GF-D8 (cell line): Measurements from ENCODE around the gene SSC4D.
"Not testable (repeated sequence)": the region's sequence is repeated elsewhere in the genome, so short reads cannot be mapped to it uniquely, and the experiment has no call there.

ENCODE experiments used
- DNase-seq: peaks from one replicate; lab custom pipeline; 2025; lab: John Stamatoyannopoulos, UW

Gene SSC4D

GRCh38 chr7:76409537-76409936 is at the start of gene SSC4D:
TSS of gene SSC4D (minus strand) at chr7:76409697. CDS start at chr7:76404439, 5,258 bp downstream.
- no peak for DNase-seq

GRCh38 chr7:76458504-76458903 is 49.0 kb upstream of the SSC4D start:
- DNase-seq = not testable (repeated sequence)

- not testable (repeated sequence) for DNase-seq
These were observed 47.5 kb upstream of the SSC4D start for GRCh38 chr7:76457017-76457416.

GRCh38 chr7:76445577-76446008 is 36.1 kb upstream of the SSC4D start:
- DNase-seq = peak; percentile 62

- DNase-seq = not testable (repeated sequence)
These were observed 34.3 kb upstream of the SSC4D start for GRCh38 chr7:76443846-76444245.

- not testable (repeated sequence) for DNase-seq
These were observed 33.4 kb upstream of the SSC4D start for GRCh38 chr7:76442664-76443446.

GRCh38 chr7:76441792-76442191 is 32.3 kb upstream of the SSC4D start:
- not testable (repeated sequence) for DNase-seq

GRCh38 chr7:76440404-76440803 is 30.9 kb upstream of the SSC4D start:
- not testable (repeated sequence) for DNase-seq

GRCh38 chr7:76439120-76439888 is 29.8 kb upstream of the SSC4D start:
- DNase-seq = not testable (repeated sequence)

GRCh38 chr7:76437873-76438272 is 28.4 kb upstream of the SSC4D start:
- peak; percentile 50 for DNase-seq

- no peak for DNase-seq
These were observed 21.3 kb upstream of the SSC4D start for GRCh38 chr7:76430836-76431235.

GRCh38 chr7:76430211-76430610 is 20.7 kb upstream of the SSC4D start:
- no peak for DNase-seq

- DNase-seq = peak; percentile 58
These were observed 19.6 kb upstream of the SSC4D start for GRCh38 chr7:76428868-76429805.

GRCh38 chr7:76428149-76428823 is 18.8 kb upstream of the SSC4D start:
- DNase-seq = no peak

GRCh38 chr7:76427635-76428034 is 18.1 kb upstream of the SSC4D start:
- DNase-seq = no peak

- no peak for DNase-seq
These were observed 16.7 kb upstream of the SSC4D start for GRCh38 chr7:76426246-76426645.

- not testable (repeated sequence) for DNase-seq
These were observed 16.1 kb upstream of the SSC4D start for GRCh38 chr7:76425558-76425957.

- DNase-seq = no peak
These were observed 15.7 kb upstream of the SSC4D start for GRCh38 chr7:76425156-76425555.

- no peak for DNase-seq
These were observed 15.1 kb upstream of the SSC4D start, which contains the start of gene ZP3 for GRCh38 chr7:76424413-76425111. TSS of gene ZP3 (plus strand) at chr7:76424950. CDS start at chr7:76424965, 15 bp downstream.

GRCh38 chr7:76423666-76424412 is 14.3 kb upstream of the SSC4D start:
- DNase-seq = no peak
